Activated naive CD4-positive, alpha-beta T cell treated with anti-CD3 and anti-CD28 coated beads, Interleukin-2, amount 10 ng/mL, durations not matched to agents 7 days and 5 days (primary cell): ENCODE results near the gene NCK2.

ENCODE experiments used
- CTCF ChIA-PET: fragments of 350-600 bp; sonication (Branson Sonifier 250); formaldehyde crosslinking; loops from one replicate; lab custom pipeline; 2021; ENCODE audit warnings: antibody characterized with exemption; lab: Charles Lee
- DNase-seq: peaks from one replicate; pipeline ENCODE4 v3.0.0-alpha.2; 2020
- H3K27ac Mint-ChIP-seq: one replicate; pipeline ENCODE4 v1.8.0; 2021; ENCODE audit warnings: mild to moderate bottlenecking, moderate library complexity, mixed read lengths
- H3K27me3 Mint-ChIP-seq: one replicate; pipeline ENCODE4 v1.8.0; 2021; ENCODE audit warnings: mild to moderate bottlenecking, mixed read lengths
- H3K36me3 Mint-ChIP-seq: one replicate; pipeline ENCODE4 v1.8.0; 2021; ENCODE audit warnings: mixed read lengths
- H3K4me1 Mint-ChIP-seq: one replicate; pipeline ENCODE4 v1.8.0; 2021; ENCODE audit warnings: mixed read lengths
- H3K4me3 Mint-ChIP-seq: one replicate; pipeline ENCODE4 v1.8.0; 2021; ENCODE audit warnings: mild to moderate bottlenecking, moderate library complexity, mixed read lengths
- H3K9me3 Mint-ChIP-seq: one replicate; pipeline ENCODE4 v1.8.0; 2021; ENCODE audit warnings: mixed read lengths

Gene NCK2

DNA sequence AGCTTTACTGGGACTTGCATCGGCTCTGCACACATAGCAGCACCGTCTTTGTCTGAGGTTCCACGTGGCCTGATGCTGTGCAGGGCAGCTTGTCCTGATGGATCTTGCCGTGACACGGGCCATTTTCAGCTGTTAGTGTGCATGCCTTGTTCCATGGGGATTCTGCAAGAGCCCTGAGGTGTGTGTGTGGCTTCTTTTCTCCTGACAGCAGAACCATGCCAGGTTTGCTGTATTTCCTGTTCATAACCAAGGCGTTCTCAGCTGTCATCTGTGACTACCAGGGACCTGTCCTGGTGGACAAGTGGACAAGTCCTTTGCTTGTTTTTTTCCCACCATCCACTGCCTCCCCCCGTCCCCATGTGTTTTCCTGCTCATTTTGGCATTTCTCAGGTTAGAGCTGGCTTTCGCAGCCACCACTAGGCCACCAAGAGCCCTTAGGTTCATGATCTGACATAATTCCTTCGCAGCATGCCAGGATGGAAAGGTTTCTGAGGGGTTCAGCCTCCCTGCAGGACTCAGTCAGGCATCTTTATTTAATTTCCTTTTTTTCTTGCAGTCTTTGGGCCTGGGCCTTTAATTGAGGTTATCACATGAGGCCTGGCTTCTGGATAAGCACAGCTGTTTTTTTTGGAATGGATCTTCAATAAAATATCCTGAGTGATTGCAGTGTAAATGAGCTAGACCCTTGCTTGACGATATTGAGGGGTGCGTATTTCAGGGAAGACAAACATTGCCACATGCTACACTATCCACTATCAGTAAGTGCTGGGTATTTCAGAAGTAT is 139.4 kb downstream of the NCK2 start:
- no peak overlapping the region for H3K4me3 Mint-ChIP-seq
- CTCF ChIA-PET, result interaction anchor here (0.7 to 0.8 kb wide), 2 partner anchors 101 to 153 kb away, joined by 3 read pairs; no protein-coding TSS in a partner anchor
- peaks cover 39% of the 10 kb centered on the region for H3K4me1 Mint-ChIP-seq
- no peak for DNase-seq
- H3K27me3 Mint-ChIP-seq, result no peaks in the 10 kb centered on the region
- peaks cover 83% of the 10 kb centered on the region for H3K36me3 Mint-ChIP-seq
- H3K9me3 Mint-ChIP-seq, result peaks cover 12% of the 10 kb centered on the region
- no peak overlapping the region for H3K27ac Mint-ChIP-seq

DNA sequence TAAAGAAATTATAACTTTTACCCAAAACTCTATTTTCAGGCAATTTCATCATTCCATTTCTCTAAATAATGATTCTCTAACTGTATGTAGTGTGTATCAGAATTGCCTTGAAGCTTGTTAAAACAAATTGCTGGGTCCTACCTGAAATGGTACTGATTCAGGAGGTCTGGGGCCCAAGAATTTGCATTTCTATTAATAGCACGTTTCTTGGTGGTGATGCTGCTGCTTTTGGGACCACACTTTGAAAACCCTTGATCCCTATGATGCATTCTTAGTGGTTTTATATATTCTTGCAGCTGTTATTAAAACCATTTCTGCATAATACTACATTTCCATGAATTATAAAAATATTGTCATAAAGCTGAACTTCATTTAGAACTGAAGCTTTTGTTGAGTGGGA is 140.7 kb downstream of the NCK2 start:
- Mint-ChIP-seq H3K27ac (no peak overlapping the region), H3K4me1 (peaks cover 39% of the 10 kb centered on the region), H3K36me3 (peaks cover 80% of the 10 kb centered on the region), H3K4me3 (no peak overlapping the region), H3K27me3 (no peaks in the 10 kb centered on the region), H3K9me3 (peaks cover 12% of the 10 kb centered on the region)
- CTCF ChIA-PET, result no interaction called here
- DNase-seq, result no peak

DNA sequence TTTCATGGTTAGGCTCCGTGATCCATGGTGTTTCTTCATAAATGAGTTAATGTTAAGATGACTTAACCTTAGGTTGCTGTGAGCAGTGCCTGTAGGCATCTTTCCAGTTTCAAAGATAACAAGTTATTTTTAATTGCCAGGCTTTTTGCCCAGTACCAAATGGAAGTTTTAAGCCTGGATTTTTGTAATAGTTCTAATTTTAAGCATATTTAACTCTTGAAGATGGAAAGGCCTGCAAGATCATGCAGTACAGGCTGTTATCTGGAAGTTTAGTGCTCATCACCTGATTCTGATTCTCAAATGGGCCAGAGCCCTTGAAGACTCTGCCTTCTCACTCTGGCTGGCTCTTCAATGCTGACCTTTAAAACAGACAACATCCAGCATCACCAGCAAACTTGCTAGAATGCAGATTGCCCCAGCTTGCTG is 141.3 kb downstream of the NCK2 start:
- CTCF ChIA-PET, result no interaction called here
- H3K4me3 Mint-ChIP-seq, result no peak overlapping the region
- H3K4me1 Mint-ChIP-seq, result peaks cover 40% of the 10 kb centered on the region
- H3K27me3 Mint-ChIP-seq, result no peaks in the 10 kb centered on the region
- peaks cover 79% of the 10 kb centered on the region for H3K36me3 Mint-ChIP-seq
- no peak overlapping the region for H3K27ac Mint-ChIP-seq
- peaks cover 12% of the 10 kb centered on the region for H3K9me3 Mint-ChIP-seq
- DNase-seq, result no peak

DNA sequence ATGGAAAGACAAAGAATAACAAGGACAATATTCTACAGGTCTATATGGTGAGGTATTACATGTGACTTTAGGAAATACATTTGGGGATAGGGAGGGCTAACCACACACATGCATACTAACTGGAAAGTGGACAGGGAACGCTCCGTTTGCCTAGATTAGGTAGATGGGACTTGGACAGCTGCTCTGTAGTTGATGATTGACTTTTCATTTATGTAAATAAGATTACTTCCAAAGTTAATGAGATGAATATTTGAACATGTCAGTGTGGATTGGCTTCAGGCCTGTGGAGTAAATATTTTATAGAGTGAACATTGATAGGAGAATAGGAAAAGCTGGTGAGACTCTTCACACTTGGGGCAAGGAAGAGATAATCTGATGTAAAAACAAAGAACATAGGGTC is 142.0 kb downstream of the NCK2 start:
- no peak overlapping the region for H3K27ac Mint-ChIP-seq
- peaks cover 42% of the 10 kb centered on the region for H3K4me1 Mint-ChIP-seq
- H3K4me3 Mint-ChIP-seq, result no peak overlapping the region
- H3K27me3 Mint-ChIP-seq, result no peaks in the 10 kb centered on the region
- H3K36me3 Mint-ChIP-seq, result peaks cover 76% of the 10 kb centered on the region
- H3K9me3 Mint-ChIP-seq, result peaks cover 12% of the 10 kb centered on the region
- CTCF ChIA-PET, result no interaction called here
- no peak for DNase-seq

DNA sequence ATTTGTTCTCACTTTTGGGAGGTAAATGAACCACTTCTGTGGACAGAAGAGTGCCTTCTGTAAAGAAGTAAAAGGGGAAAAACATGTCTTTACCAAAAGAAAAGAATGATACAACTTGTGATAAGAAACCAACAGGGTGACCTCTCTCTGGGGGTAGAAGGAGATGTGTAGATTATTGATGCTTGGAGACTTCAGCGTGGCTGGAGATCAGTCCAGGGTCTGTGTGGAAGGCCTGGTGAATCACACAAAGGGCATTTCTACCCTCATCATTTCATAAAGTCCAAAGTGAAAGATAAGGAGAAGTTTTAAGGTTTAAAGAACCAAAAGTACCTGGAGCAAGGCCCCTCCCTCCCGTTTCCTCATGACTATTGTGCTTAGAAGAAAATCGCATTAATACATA is 142.5 kb downstream of the NCK2 start:
- CTCF ChIA-PET, result interaction anchor here (2.3 kb wide), 1 partner anchor 311 kb away, joined by 8 read pairs; no protein-coding TSS in a partner anchor
- H3K4me3 Mint-ChIP-seq, result no peak overlapping the region
- DNase-seq, result no peak
- H3K27ac Mint-ChIP-seq, result peak overlapping the region; percentile 25
- peaks cover 42% of the 10 kb centered on the region for H3K4me1 Mint-ChIP-seq
- H3K27me3 Mint-ChIP-seq, result no peaks in the 10 kb centered on the region
- H3K9me3 Mint-ChIP-seq, result peaks cover 12% of the 10 kb centered on the region
- H3K36me3 Mint-ChIP-seq, result peaks cover 72% of the 10 kb centered on the region

DNA sequence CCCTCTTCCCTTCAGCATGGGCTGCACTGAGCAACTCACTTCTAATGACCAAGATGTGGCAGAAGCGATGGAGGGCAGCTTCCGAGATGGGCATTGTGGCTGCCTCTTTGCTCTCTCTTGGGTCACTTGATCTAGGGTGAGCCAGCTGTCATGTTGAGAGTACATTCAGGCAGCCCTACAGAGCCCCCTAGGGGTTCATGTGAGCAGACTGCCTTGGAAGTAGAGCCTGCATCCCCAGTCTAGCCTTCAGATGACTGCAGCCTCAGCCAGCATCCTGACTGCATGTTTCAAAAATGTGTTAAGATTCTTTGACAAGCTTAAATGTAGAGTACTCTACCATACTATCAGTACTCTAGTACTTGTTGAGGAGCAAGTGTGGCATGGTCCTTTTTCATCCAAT is 143.9 kb downstream of the NCK2 start:
- Mint-ChIP-seq H3K27me3 (no peaks in the 10 kb centered on the region), H3K9me3 (peaks cover 12% of the 10 kb centered on the region), H3K36me3 (peaks cover 66% of the 10 kb centered on the region), H3K4me3 (no peak overlapping the region), H3K27ac (no peak overlapping the region), H3K4me1 (peaks cover 39% of the 10 kb centered on the region)
- CTCF ChIA-PET, result interaction anchor here (1.0 to 2.3 kb wide), 4 partner anchors 26 to 312 kb away, joined by 3 to 8 read pairs (median 4); no protein-coding TSS in a partner anchor
- DNase-seq, result peak; percentile 41

DNA sequence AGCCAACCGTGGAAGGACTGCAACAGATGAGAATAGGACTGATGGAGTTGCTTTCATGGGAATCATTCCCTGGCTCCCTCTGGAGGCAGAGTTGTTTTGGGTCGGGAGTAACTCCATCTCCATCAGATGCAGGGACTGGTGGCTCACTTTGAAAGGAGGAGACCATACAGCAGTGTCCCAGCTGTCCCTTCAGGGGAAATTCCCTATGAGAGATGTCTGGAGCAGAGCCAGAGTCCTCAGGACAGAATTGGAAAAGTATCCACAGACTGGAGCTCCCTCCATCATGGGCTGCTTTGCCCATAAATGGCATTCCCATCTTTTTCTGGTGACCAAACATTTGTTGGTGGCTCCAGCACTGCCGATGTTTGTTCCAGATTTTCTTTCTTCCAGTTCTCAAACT is 144.3 kb downstream of the NCK2 start:
- H3K36me3 Mint-ChIP-seq, result peaks cover 68% of the 10 kb centered on the region
- no peaks in the 10 kb centered on the region for H3K27me3 Mint-ChIP-seq
- H3K27ac Mint-ChIP-seq, result no peak overlapping the region
- no peak for DNase-seq
- H3K4me3 Mint-ChIP-seq, result no peak overlapping the region
- CTCF ChIA-PET, result interaction anchor here (1.0 to 2.3 kb wide), 4 partner anchors 26 to 312 kb away, joined by 3 to 8 read pairs (median 4); no protein-coding TSS in a partner anchor
- peaks cover 12% of the 10 kb centered on the region for H3K9me3 Mint-ChIP-seq
- peaks cover 35% of the 10 kb centered on the region for H3K4me1 Mint-ChIP-seq

DNA sequence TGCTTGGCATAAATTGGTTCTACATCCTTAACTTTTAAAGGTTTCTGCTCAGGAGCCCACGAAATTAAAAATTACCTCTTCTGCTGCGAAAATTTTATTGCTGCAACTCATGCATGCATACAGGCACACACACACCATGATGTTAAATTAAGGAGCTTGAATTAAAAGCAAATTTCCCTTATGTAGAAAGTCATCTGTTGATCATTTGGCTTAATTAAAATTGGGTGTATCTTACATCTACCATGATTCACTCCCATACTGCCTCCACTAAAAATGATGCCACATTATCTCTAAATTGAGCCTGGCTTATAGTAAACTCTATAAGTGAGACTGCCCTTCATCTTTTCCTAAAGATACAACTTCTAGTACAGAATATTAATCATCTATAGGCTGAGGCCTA is 145.4 kb downstream of the NCK2 start:
- H3K4me1 Mint-ChIP-seq, result peaks cover 35% of the 10 kb centered on the region
- H3K27ac Mint-ChIP-seq, result no peak overlapping the region

DNA sequence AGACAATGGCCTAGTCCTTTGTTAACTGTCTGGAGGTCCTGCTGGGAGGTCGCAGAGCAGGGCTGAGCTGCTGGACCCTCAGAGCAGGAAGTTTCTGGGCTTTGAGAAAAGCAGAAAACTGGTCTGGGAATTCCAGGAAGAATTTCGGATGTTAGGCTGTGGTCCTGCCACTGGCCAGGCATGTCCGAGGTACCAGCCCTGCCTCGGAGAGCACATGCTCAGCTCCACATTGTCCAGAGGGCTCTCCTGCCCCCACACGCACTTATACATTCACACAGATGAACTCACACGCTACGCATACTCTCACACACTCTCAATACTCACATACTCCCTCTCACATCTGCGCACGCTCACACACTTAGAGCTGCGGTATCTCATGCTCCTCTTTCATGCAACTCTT is 146.1 kb downstream of the NCK2 start:
- H3K4me1 Mint-ChIP-seq, result peaks cover 38% of the 10 kb centered on the region
- CTCF ChIA-PET, result interaction anchor here (0.6 kb wide), 1 partner anchor 32 kb away, joined by 3 read pairs; no protein-coding TSS in a partner anchor
- H3K27me3 Mint-ChIP-seq, result no peaks in the 10 kb centered on the region
- no peak for DNase-seq
- H3K9me3 Mint-ChIP-seq, result peaks cover 12% of the 10 kb centered on the region
- H3K4me3 Mint-ChIP-seq, result no peak overlapping the region
- H3K27ac Mint-ChIP-seq, result no peak overlapping the region
- peaks cover 74% of the 10 kb centered on the region for H3K36me3 Mint-ChIP-seq

More for the DNA sequence above, 145.4 kb downstream of the NCK2 start:
- CTCF ChIA-PET, result no interaction called here
- Mint-ChIP-seq H3K27me3 (no peaks in the 10 kb centered on the region), H3K36me3 (peaks cover 72% of the 10 kb centered on the region), H3K4me3 (no peak overlapping the region), H3K9me3 (peaks cover 12% of the 10 kb centered on the region)
- DNase-seq, result no peak

DNA sequence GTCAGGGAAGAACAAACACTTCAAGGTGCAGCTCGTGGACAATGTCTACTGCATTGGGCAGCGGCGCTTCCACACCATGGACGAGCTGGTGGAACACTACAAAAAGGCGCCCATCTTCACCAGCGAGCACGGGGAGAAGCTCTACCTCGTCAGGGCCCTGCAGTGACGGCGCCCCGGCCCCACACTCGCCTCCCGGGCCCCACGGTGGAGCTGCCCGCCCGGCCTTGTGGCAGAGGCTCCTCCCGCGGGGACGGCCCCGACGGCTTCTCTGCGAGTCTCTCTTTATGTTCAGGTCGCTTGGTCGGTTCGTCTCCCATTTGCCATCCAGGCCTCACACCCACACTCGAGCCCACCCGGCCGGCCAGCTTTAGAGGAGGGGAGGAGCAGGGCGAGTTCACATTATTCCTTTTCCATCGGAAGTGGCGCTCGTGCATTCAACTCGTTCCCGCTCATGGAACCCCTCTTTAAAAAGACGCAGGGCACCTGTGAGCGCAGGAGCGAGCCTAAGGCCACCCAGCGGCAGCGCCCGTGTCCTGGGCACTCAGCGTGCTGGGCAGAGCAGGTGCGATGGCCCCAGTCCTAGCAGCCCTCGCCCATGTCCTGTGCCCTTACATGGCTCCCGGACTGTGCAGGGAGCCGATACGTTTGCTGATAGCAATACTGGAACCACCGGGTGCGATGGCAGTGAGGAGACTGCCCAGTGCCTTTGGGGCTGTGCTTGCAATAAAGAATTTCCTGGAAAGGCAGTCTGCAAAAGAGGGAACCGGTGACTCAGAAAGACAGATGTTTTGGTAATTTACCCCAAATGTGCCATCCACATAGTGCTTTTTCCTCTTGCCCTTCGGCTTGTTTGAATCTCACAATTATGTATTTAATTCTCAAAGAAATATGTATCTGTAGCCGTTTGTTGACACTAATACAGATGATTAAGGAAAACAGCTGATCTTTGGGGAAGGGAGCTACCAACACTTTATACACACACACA is 148.6 kb downstream of the NCK2 start:
- H3K27me3 Mint-ChIP-seq, result no peaks in the 10 kb centered on the region
- no peak for DNase-seq
- peak overlapping the region; percentile 37 for H3K27ac Mint-ChIP-seq
- CTCF ChIA-PET, result no interaction called here
- H3K9me3 Mint-ChIP-seq, result peaks cover 20% of the 10 kb centered on the region
- peaks cover 74% of the 10 kb centered on the region for H3K36me3 Mint-ChIP-seq
- peaks cover 25% of the 10 kb centered on the region for H3K4me1 Mint-ChIP-seq
- no peak overlapping the region for H3K4me3 Mint-ChIP-seq

DNA sequence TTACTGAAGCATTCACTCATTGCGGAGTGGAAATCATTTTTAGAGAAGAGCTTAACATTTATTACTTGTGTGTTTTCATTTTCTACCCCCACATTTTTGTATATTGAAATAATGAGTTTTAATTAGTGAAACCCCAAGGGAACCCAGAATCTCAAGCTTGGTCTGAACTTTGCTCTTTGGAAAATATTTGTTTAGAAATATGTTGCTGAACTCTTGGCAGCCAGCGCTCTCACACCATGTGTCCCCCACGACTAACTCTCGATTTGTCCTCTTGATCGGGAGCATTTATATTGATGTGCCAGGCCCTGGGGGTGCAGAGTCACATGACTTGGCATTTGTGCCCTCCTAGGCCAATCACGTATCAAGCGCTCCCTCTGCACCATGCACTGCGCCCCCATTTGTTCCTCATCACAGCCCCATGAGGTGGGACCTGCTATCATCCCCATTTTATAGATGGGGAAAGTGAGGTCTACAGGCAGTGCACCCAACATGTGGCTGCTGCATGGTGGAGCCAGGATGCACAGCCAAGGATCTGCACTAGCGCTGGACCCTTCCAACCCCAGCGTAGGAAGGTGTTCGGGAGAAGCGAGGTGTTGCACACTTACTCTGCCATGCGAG is 149.7 kb downstream of the NCK2 start:
- CTCF ChIA-PET, result no interaction called here
- peaks cover 25% of the 10 kb centered on the region for H3K4me1 Mint-ChIP-seq
- H3K9me3 Mint-ChIP-seq, result peaks cover 22% of the 10 kb centered on the region
- no peak overlapping the region for H3K4me3 Mint-ChIP-seq
- H3K36me3 Mint-ChIP-seq, result peaks cover 76% of the 10 kb centered on the region
- DNase-seq, result no peak
- H3K27me3 Mint-ChIP-seq, result no peaks in the 10 kb centered on the region
- no peak overlapping the region for H3K27ac Mint-ChIP-seq

DNA sequence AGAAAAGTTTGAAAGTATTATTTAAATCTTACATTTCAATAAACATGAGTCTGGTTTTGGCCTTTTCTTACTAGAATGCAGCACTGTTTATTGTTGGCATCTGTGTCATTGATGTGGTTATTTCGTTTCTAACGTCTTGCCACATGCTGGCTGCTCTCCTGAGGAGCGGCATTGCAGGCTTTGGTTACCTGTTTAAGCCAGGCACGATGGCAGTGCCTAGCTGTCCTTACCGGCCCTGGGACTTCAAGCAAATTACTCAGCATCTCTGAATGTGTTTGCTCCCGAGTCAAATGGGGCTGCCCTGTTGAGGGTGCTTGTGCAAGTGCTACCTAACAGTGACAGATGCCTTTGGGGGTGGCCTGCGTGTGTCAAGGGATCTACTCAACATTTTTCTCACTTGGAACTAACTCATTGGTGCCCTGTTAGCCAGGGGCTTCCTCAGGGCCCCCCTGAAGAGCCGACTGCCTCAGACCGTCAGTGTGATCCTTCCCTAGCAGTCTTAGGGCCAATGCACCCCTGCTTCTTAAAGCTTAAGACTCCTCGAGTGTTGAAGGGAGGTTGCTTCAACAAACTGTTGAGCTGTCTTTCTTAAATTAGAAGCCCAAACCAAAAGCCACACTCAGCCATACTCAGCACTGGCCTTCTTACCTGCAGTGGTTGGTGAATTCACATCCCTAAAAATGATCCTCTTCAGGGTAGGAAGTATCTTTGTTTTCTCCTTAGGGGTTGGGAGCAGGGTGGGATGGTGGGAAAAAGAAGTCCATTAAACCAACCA is 151.5 kb downstream of the NCK2 start:
- Mint-ChIP-seq H3K9me3 (peaks cover 34% of the 10 kb centered on the region), H3K4me1 (peaks cover 23% of the 10 kb centered on the region), H3K4me3 (no peak overlapping the region), H3K27me3 (no peaks in the 10 kb centered on the region), H3K27ac (no peak overlapping the region), H3K36me3 (peaks cover 77% of the 10 kb centered on the region)
- CTCF ChIA-PET, result no interaction called here
- peak; percentile 36 for DNase-seq

DNA sequence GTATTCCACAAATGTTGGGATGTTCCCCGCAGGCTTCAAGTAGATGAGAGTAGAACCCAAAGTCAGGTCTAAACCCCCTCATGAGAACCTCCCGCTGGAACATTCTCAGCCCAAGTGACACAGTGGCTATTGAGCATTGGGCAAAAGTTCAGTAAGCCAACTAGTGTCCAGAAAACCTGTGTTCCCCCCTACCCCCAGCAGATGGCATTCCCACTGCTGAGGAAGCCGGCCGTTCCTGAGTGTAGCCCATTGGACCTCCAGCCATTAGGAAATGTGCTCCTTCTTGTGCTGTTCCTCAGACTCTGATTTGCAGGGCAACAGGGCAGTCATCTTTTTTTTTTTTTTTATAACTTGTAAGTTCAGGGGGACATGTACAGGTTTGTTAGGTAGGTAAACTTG is 152.1 kb downstream of the NCK2 start:
- peaks cover 37% of the 10 kb centered on the region for H3K9me3 Mint-ChIP-seq
- no peak for DNase-seq
- no peaks in the 10 kb centered on the region for H3K27me3 Mint-ChIP-seq
- CTCF ChIA-PET, result no interaction called here
- peaks cover 23% of the 10 kb centered on the region for H3K4me1 Mint-ChIP-seq
- no peak overlapping the region for H3K27ac Mint-ChIP-seq
- no peak overlapping the region for H3K4me3 Mint-ChIP-seq
- H3K36me3 Mint-ChIP-seq, result peaks cover 80% of the 10 kb centered on the region
